Measurements from ENCODE around the gene NKRF. TPM values are rescaled to one million over a fixed set of nuclear protein-coding genes. Genes with fewer than 3 reads are reported as not detected.

The NKRF gene
- total RNA-seq, 1 experiment from 2014 or later = 9.1 TPM

DNA sequence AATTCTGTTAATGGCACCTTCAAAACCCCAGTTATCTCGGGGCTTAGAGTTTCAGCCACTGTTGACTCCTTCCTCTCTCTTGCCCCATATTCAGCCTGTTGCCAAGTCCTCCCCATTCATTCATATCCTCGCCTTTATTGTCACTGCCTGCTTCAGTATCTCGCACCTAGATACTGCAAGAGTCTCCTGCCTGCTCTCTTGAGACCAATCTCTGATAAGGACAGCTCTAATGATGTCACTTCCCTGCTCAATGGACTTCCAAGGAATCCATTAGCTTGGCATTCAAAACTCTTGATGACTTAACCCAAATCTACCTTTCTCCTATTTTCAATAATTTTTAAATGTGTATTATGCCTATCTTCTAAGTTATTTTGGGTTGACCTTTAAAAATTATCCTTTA lies 33.0 kb downstream of the NKRF start:
- Histone ChIP-seq H3K9me3 (ENCODE audit: low read length) (no peaks in the 10 kb centered on the region), H3F3A (ENCODE audit: low read length, unreplicated experiment) (no peaks in the 10 kb centered on the region), H3K36me3 (ENCODE audit: low read depth, low read length) (peaks cover 7% of the 10 kb centered on the region; the same call in 1 of the 2 replicates), H3K4me1 (ENCODE audit: insufficient read depth, low read length) (peaks cover 19% of the 10 kb centered on the region), H2AFZ (ENCODE audit: low read length) (peak overlapping the region; percentile 99), H3K27me3 (ENCODE audit: low read length) (no peaks in the 10 kb centered on the region), H3K4me3 (ENCODE audit: low read length) (peak overlapping the region; percentile 92), H3K27ac (ENCODE audit: low read length) (peak overlapping the region; percentile 71; the same call in 1 of the 2 replicates), H4K20me1 (ENCODE audit: low read length) (no peaks in the 10 kb centered on the region), H3K9me2 (replicated peaks; ENCODE audit: low read length) (no peaks in the 10 kb centered on the region), H3K4me2 (ENCODE audit: low read length) (peak overlapping the region; percentile 93), H3K9ac (ENCODE audit: low read length) (peak overlapping the region; percentile 89), H3K79me2 (ENCODE audit: low read length) (peaks cover 24% of the 10 kb centered on the region)
- POLR2A ChIA-PET (ENCODE audit: unreplicated experiment) = no interaction called here
- no peak for TF ChIP-seq EZH2phosphoT487 (IDR thresholded peaks at IDR 0.05; ENCODE audit: borderline replicate concordance, low read length)
- DNase-seq (no peak), ATAC-seq (no peak)
- CTCF ChIA-PET = no interaction called here
- intact Hi-C loops (cut with micrococcal nuclease) = no loop called here
- no TSS peak for BruUV-seq (replicated peaks)

DNA sequence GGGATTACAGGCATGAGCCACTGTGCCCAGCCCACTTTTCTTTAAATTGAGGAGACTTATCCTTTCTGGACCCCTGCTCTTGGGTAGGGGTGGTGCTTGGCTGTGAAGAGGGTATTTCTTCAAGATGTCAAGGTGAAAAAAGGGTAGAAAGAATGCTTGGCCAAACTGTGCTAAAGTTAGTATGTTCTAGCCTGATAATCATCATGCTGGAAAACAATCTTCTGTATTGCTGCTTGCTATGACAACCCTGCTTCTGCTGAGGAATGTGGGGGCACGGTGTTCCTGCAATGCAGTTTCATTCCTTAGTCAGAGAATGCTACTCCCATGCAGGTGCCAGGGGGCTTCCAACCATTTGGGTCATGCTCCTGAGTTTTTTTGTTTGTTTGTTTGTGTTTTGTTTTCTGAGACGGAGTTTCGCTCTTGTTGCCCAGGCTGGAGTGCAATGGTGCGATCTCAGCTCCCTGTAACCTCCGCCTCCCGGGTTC lies 35.8 kb downstream of the NKRF start:
- H3K4me1 ChIP-seq (ENCODE audit: insufficient read depth, low read length) = peaks cover 7% of the 10 kb centered on the region; the same call in 1 of the 2 replicates
- no peaks in the 10 kb centered on the region for H3K9me2 ChIP-seq (replicated peaks; ENCODE audit: low read length)
- POLR2A ChIA-PET (ENCODE audit: unreplicated experiment) = no interaction called here
- intact Hi-C loops (cut with micrococcal nuclease) = no loop called here
- H3K27me3 ChIP-seq (ENCODE audit: low read length) = no peaks in the 10 kb centered on the region
- no peak overlapping the region for H3K9ac ChIP-seq (ENCODE audit: low read length)
- DNase-seq = no peak
- no peak overlapping the region for H2AFZ ChIP-seq (ENCODE audit: low read length)
- H3K4me3 ChIP-seq (ENCODE audit: low read length) = no peak overlapping the region
- H3K4me2 ChIP-seq (ENCODE audit: low read length) = no peak overlapping the region
- no peak for TF ChIP-seq EZH2 (IDR thresholded peaks at IDR 0.05; ENCODE audit: low read length, unreplicated experiment)
- TF ChIP-seq EZH2phosphoT487 (IDR thresholded peaks at IDR 0.05; ENCODE audit: borderline replicate concordance, low read length) = no peak
- TF ChIP-seq, protein P1, sequence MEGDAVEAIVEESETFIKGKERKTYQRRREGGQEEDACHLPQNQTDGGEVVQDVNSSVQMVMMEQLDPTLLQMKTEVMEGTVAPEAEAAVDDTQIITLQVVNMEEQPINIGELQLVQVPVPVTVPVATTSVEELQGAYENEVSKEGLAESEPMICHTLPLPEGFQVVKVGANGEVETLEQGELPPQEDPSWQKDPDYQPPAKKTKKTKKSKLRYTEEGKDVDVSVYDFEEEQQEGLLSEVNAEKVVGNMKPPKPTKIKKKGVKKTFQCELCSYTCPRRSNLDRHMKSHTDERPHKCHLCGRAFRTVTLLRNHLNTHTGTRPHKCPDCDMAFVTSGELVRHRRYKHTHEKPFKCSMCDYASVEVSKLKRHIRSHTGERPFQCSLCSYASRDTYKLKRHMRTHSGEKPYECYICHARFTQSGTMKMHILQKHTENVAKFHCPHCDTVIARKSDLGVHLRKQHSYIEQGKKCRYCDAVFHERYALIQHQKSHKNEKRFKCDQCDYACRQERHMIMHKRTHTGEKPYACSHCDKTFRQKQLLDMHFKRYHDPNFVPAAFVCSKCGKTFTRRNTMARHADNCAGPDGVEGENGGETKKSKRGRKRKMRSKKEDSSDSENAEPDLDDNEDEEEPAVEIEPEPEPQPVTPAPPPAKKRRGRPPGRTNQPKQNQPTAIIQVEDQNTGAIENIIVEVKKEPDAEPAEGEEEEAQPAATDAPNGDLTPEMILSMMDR (conservative IDR thresholded peaks at IDR 0.05; ENCODE audit: low read depth, low read length) = no peak
- no peaks in the 10 kb centered on the region for H3K36me3 ChIP-seq (ENCODE audit: low read depth, low read length)
- no peaks in the 10 kb centered on the region for H4K20me1 ChIP-seq (ENCODE audit: low read length)
- H3K27ac ChIP-seq (ENCODE audit: low read length) = no peak overlapping the region
- H3K79me2 ChIP-seq (ENCODE audit: low read length) = peaks cover 10% of the 10 kb centered on the region
- no peak for ATAC-seq
- BruUV-seq (replicated peaks) = no TSS peak
- H3F3A ChIP-seq (ENCODE audit: low read length, unreplicated experiment) = no peaks in the 10 kb centered on the region
- H3K9me3 ChIP-seq (ENCODE audit: low read length) = no peaks in the 10 kb centered on the region
- CTCF ChIA-PET = no interaction called here

DNA sequence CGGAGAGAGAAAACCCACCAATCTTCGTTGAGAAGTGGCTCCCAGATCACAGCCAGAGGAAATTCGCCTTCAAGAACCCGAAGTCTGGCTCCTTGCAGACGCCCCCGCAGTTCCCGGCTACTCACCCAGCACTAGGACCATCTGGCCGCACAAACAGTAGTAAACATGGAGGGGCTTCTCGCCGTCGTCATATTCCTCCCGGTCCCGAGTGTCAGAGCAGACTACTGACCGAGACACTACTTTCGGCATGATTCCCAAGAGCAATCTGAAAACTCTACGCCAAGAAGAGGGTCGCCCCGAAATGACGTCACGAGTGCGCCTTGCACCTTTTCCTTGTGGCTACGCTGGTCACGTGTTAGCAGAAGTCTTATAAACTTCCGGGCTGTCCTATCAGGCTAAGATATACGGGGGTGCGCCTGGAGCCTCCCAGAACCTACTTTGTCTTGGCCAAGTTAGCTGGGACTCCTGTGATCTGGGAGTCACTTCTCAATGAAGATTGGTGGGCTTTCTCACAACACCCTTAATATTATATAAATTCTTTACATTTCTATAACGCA lies 41.0 kb downstream of the NKRF start, which contains the start of gene STEEP1:
Gene STEEP1, minus strand, starts transcription at position 303 of the 557 bp plus-strand sequence. Its CDS starts 54 bp downstream, at position 249.
- H4K20me1 ChIP-seq (ENCODE audit: low read length) = no peaks in the 10 kb centered on the region
- peak within 1 kb of the TSS; percentile 95 for H3K4me2 ChIP-seq (ENCODE audit: low read length)
- ChIA-PET POLR2A (ENCODE audit: unreplicated experiment) (interaction anchor here (0.7 kb wide), 1 partner anchor 9 kb away, joined by 3 read pairs; no protein-coding TSS in a partner anchor), CTCF (no interaction called here)
- H3K4me1 ChIP-seq (ENCODE audit: insufficient read depth, low read length) = no peaks in the 10 kb centered on the region
- no peaks in the 10 kb centered on the region for H3F3A ChIP-seq (ENCODE audit: low read length, unreplicated experiment)
- peak within 1 kb of the TSS; percentile 86 for H3K4me3 ChIP-seq (ENCODE audit: low read length)
- no peak within 1 kb of the TSS for H3K27ac ChIP-seq (ENCODE audit: low read length)
- H3K36me3 ChIP-seq (ENCODE audit: low read depth, low read length) = no peaks in the 10 kb centered on the region
- H3K79me2 ChIP-seq (ENCODE audit: low read length) = peaks cover 30% of the 10 kb centered on the region
- H3K9me3 ChIP-seq (ENCODE audit: low read length) = no peaks in the 10 kb centered on the region
- no peaks in the 10 kb centered on the region for H3K27me3 ChIP-seq (ENCODE audit: low read length)
- intact Hi-C loops (cut with micrococcal nuclease) = loop anchor here (1.0 kb wide), 1 partner anchor 9 kb away; the partner anchor contains the start of gene UBE2A
- 0 out of 2 replicates have a peak within 1 kb of the TSS, but pooled peaks have one; percentile 59 for H2AFZ ChIP-seq (ENCODE audit: low read length)
- peak within 1 kb of the TSS; percentile 87 for H3K9ac ChIP-seq (ENCODE audit: low read length)
- H3K9me2 ChIP-seq (replicated peaks; ENCODE audit: low read length) = no peaks in the 10 kb centered on the region
- BruUV-seq (replicated peaks) = no TSS peak
- peak; percentile 93 for DNase-seq
- no peak for TF ChIP-seq EZH2phosphoT487 (IDR thresholded peaks at IDR 0.05; ENCODE audit: borderline replicate concordance, low read length)
- TF ChIP-seq, protein P1 (conservative IDR thresholded peaks at IDR 0.05; ENCODE audit: low read depth, low read length) = no peak
- TF ChIP-seq EZH2 (IDR thresholded peaks at IDR 0.05; ENCODE audit: low read length, unreplicated experiment) = no peak
- peak; percentile 87 for ATAC-seq

Data from PC-3 (cell line).